Endothelial cell of umbilical vein (primary cell): ENCODE measurements around the gene PSTPIP1.

Experiments used
- CTCF ChIP-seq, 2 donors: IDR thresholded peaks; 1 replicate in 1 of 2; 2 replicates in 1 of 2; pipeline ENCODE4 v1.5.1; 2011; ENCODE audit warnings: low read length in 2 of 2, mild to moderate bottlenecking in 2 of 2, moderate library complexity in 2 of 2, control low read depth in 1 of 2, inconsistent platforms in 1 of 2, low read depth in 1 of 2; ENCODE audit not compliant: insufficient read depth in 1 of 2; ENCODE audit errors: extremely low read depth in 1 of 2
- EZH2 ChIP-seq: IDR thresholded peaks from 2 replicates; pipeline ENCODE4 v1.6.1; 2012; ENCODE audit warnings: borderline replicate concordance, low read depth, mild to moderate bottlenecking, moderate library complexity, low read length, inconsistent platforms; ENCODE audit not compliant: severe bottlenecking
- JUN ChIP-seq: IDR thresholded peaks from 2 replicates; pipeline ENCODE4 v1.6.1; 2011; ENCODE audit warnings: borderline replicate concordance, low read depth; ENCODE audit not compliant: insufficient read length, insufficient read depth
- POLR2A ChIP-seq: IDR thresholded peaks from 2 replicates; pipeline ENCODE4 v1.6.1; 2012; ENCODE audit warnings: low read depth, mild to moderate bottlenecking, control low read depth, low read length

DNA sequence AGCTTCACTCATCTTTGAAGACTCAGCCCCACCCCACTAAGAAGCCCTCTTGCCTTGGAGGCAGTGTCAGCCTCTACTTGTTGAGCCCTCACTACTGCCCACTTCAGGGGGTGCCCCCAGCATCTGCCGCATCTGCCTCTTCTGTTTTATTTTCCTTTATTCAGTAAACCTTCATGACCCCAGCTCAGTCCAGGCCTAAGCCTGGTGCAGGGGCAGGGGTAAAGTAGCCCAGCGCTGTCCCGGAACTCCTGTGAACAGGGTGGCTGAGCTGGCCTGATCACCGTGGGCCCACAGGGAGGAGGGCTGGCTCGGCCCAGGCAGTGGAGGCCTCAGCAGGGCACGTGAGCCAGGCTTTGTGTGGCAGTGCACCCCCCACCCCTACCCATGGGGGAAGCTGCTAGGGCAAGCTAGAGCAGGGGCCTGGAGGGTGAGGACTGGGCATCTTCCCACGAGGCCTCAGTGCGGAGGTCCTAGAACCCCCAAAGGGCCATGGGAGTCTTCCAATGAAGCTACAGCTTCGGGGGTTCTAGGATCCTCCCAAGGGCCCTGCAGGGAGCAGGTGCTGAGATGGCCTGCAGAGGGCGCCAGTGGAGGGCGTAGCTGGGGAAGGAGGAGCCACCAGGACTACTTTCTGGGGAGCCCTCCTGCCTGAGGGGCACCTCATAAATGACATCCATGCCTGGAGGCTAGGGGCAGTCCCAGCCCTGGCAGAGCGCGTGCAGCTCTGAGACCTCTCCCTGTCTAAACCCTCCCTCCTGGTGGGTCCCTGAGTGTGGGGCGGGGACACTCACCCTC, 40.0 kb downstream of the PSTPIP1 start:
- no peak for TF ChIP-seq POLR2A
- TF ChIP-seq EZH2 = no peak
- peak; percentile 72 to 80 for TF ChIP-seq CTCF (IDR thresholded peaks at IDR 0.05; ENCODE audit: extremely low read depth in 1 of 2, insufficient read depth in 1 of 2, low read depth in 1 of 2, low read length in 2 of 2)
- TF ChIP-seq JUN = no peak
